Common myeloid progenitor, CD34-positive (primary cell): ENCODE measurements around the gene ARHGAP15.

Experiments used
- CTCF ChIA-PET: fragments of 350-600 bp; sonication (Branson Sonifier 250); formaldehyde crosslinking; loops from one replicate; lab custom pipeline; 2021; ENCODE audit warnings: antibody characterized with exemption; lab: Charles Lee
- POLR2A ChIA-PET: fragments of 350-600 bp; sonication (Branson Sonifier 250); formaldehyde crosslinking; loops from one replicate; lab custom pipeline; 2021; ENCODE audit warnings: antibody characterized with exemption; lab: Charles Lee
- DNase-seq, 3 donors: peaks; one replicate each; pipeline versions ENCODE4 v3.0.0 to v3.0.0-alpha.2; 2013
- H3K27ac ChIP-seq, 2 experiments: 1 replicate in 1 of 2; 2 replicates in 1 of 2; pipeline ENCODE4 v1.7.0; 2013; ENCODE audit warnings: inconsistent platforms in 2 of 2, low read length in 2 of 2, mild to moderate bottlenecking in 2 of 2, low read depth in 1 of 2, moderate library complexity in 1 of 2; ENCODE audit not compliant: severe bottlenecking in 2 of 2, insufficient read depth in 1 of 2, poor library complexity in 1 of 2
- H3K27me3 ChIP-seq, 5 experiments: replicated peaks in 2 of 5; 1 replicate in 3 of 5; 2 replicates in 2 of 5; pipeline versions ENCODE4 v1.6.1 to v1.7.0; 2013; ENCODE audit warnings: low read length in 4 of 5, mild to moderate bottlenecking in 2 of 5, moderate library complexity in 2 of 5, inconsistent platforms in 1 of 5; ENCODE audit not compliant: insufficient read depth in 5 of 5, control insufficient read depth in 4 of 5
- H3K36me3 ChIP-seq, 4 experiments: 1 replicate in 2 of 4; 2 replicates in 2 of 4; pipeline versions ENCODE4 v1.6.1 to v1.7.0; 2013; ENCODE audit warnings: low read length in 3 of 4, control low read depth in 1 of 4, mild to moderate bottlenecking in 1 of 4; ENCODE audit not compliant: control insufficient read depth in 4 of 4, insufficient read depth in 4 of 4
- H3K4me1 ChIP-seq, 4 experiments: 1 replicate in 3 of 4; 2 replicates in 1 of 4; pipeline versions ENCODE4 v1.6.1 to v1.7.1; 2013; ENCODE audit warnings: low read length in 3 of 4, mild to moderate bottlenecking in 3 of 4, control low read depth in 1 of 4, inconsistent platforms in 1 of 4, moderate library complexity in 1 of 4; ENCODE audit not compliant: control insufficient read depth in 4 of 4, insufficient read depth in 4 of 4; ENCODE audit errors: control extremely low read depth in 1 of 4
- H3K4me3 ChIP-seq, 7 experiments: 1 replicate in 4 of 7; 2 replicates in 3 of 7; pipeline versions ENCODE4 v1.5.1 to v1.7.0; 2013; ENCODE audit warnings: mild to moderate bottlenecking in 7 of 7, low read length in 6 of 7, moderate library complexity in 6 of 7, inconsistent platforms in 2 of 7, low read depth in 2 of 7, control low read depth in 1 of 7; ENCODE audit not compliant: insufficient read depth in 4 of 7, control insufficient read depth in 1 of 7; ENCODE audit errors: extremely low read depth in 1 of 7
- H3K9me3 ChIP-seq, 5 experiments: 1 replicate in 4 of 5; 2 replicates in 1 of 5; pipeline versions ENCODE4 v1.6.1 to v1.7.1; 2013; ENCODE audit warnings: low read length in 4 of 5, mild to moderate bottlenecking in 2 of 5, inconsistent platforms in 1 of 5, low read depth in 1 of 5, moderate library complexity in 1 of 5; ENCODE audit not compliant: control insufficient read depth in 4 of 5, insufficient read depth in 2 of 5; ENCODE audit errors: control extremely low read depth in 1 of 5
- whole genome bisulfite sequencing: methylation state at CpG from one replicate; pipeline ENCODE4 v1.1.5; 2013; ENCODE audit not compliant: insufficient coverage; 5-methylcytosine and 5-hydroxymethylcytosine counted together

The ARHGAP15 gene

GRCh38 chr2:143816916-143817315 is 687.7 kb downstream of the ARHGAP15 start:
- ChIA-PET CTCF (no interaction called here), POLR2A (no interaction called here)

More at GRCh38 chr2:143816916-143817315, 687.7 kb downstream of the ARHGAP15 start:
- Histone ChIP-seq H3K4me3 (no peak overlapping the region), H3K4me1 (no peaks in the 10 kb centered on the region), H3K36me3 (no peaks in the 10 kb centered on the region), H3K9me3 (no peaks in the 10 kb centered on the region), H3K27me3 (no peaks in the 10 kb centered on the region), H3K27ac (no peak overlapping the region)
- WGBS, result 67% methylated on average over 3 of the region's 3 CpGs
- no peak for DNase-seq
